Liver (tissue), 9 donors: ENCODE measurements around the gene TSHR. TPM values are rescaled to one million over a fixed set of nuclear protein-coding genes. Genes with fewer than 3 reads are reported as not detected.

Experiments
- DNase-seq: peaks from one replicate; pipeline ENCODE4 v3.0.0-alpha.2; 2017; ENCODE audit warnings: low spot score
- H3K27ac ChIP-seq, 2 donors: one replicate each; pipeline ENCODE4 v1.7.0; 2013; ENCODE audit warnings: inconsistent platforms in 2 of 2, low read length in 2 of 2, control low read depth in 1 of 2, low read depth in 1 of 2, mild to moderate bottlenecking in 1 of 2
- H3K27me3 ChIP-seq, 4 donors: one replicate each; pipeline versions ENCODE4 v1.6.1 to v1.7.0; 2013; ENCODE audit warnings: low read length in 3 of 4, inconsistent platforms in 1 of 4, mild to moderate bottlenecking in 1 of 4, moderate library complexity in 1 of 4; ENCODE audit not compliant: control insufficient read depth in 4 of 4, insufficient read depth in 4 of 4
- H3K36me3 ChIP-seq, 4 donors: one replicate each; pipeline versions ENCODE4 v1.6.1 to v1.7.0; 2013; ENCODE audit warnings: low read length in 3 of 4, mild to moderate bottlenecking in 3 of 4, low read depth in 1 of 4, moderate library complexity in 1 of 4; ENCODE audit not compliant: control insufficient read depth in 4 of 4, insufficient read depth in 3 of 4
- H3K4me1 ChIP-seq, 4 donors: one replicate each; pipeline versions ENCODE4 v1.6.1 to v1.7.0; 2013; ENCODE audit warnings: low read length in 3 of 4, mild to moderate bottlenecking in 3 of 4, moderate library complexity in 1 of 4; ENCODE audit not compliant: control insufficient read depth in 4 of 4, insufficient read depth in 4 of 4
- H3K4me3 ChIP-seq, 3 donors: one replicate each; pipeline versions ENCODE4 v1.6.1 to v1.7.0; 2013; ENCODE audit warnings: low read length in 3 of 3, control low read depth in 1 of 3, low read depth in 1 of 3, mild to moderate bottlenecking in 1 of 3
- H3K9ac ChIP-seq, 2 donors: one replicate each; pipeline ENCODE4 v1.7.0; 2013; ENCODE audit warnings: low read length in 2 of 2, mild to moderate bottlenecking in 2 of 2, moderate library complexity in 2 of 2, control low read depth in 1 of 2, low read depth in 1 of 2
- H3K9me3 ChIP-seq, 4 donors: one replicate each; pipeline versions ENCODE4 v1.6.1 to v1.7.0; 2013; ENCODE audit warnings: low read length in 3 of 4; ENCODE audit not compliant: control insufficient read depth in 4 of 4
- ATF3 ChIP-seq: IDR thresholded peaks from 2 replicates; pipeline ENCODE4 v1.6.1; 2016; ENCODE audit warnings: antibody characterized with exemption
- CTCF ChIP-seq: fragments of 150-350 bp; IDR thresholded peaks from 2 replicates; pipeline ENCODE4 v1.5.1; 2017; ENCODE audit warnings: improper control_type of control experiment, low read depth, low read length; ENCODE audit not compliant: missing input control
- EGR1 ChIP-seq, 2 donors: IDR thresholded peaks; 2 replicates each; pipeline ENCODE4 v1.6.1; 2016 to 2018; ENCODE audit warnings: antibody characterized with exemption in 2 of 2, low read depth in 2 of 2
- FOXA1 ChIP-seq: IDR thresholded peaks from 2 replicates; pipeline ENCODE4 v1.6.1; 2016; ENCODE audit warnings: antibody characterized with exemption
- FOXA2 ChIP-seq: IDR thresholded peaks from 2 replicates; pipeline ENCODE4 v1.6.1; 2016; ENCODE audit warnings: antibody characterized with exemption
- GABPA ChIP-seq, 2 donors: IDR thresholded peaks in 1 of 2; conservative IDR thresholded peaks in 1 of 2; 2 replicates each; pipeline ENCODE4 v1.6.1; 2016; ENCODE audit warnings: antibody characterized with exemption in 2 of 2, mild to moderate bottlenecking in 1 of 2, moderate library complexity in 1 of 2
- HNF4A ChIP-seq, 2 donors: conservative IDR thresholded peaks; 2 replicates each; pipeline ENCODE4 v1.6.1; 2016; ENCODE audit warnings: antibody characterized with exemption in 2 of 2, mild to moderate bottlenecking in 2 of 2
- HNF4G ChIP-seq: IDR thresholded peaks from 2 replicates; pipeline ENCODE4 v1.6.1; 2016; ENCODE audit warnings: antibody characterized with exemption
- JUND ChIP-seq, 2 donors: IDR thresholded peaks; 2 replicates each; pipeline ENCODE4 v1.6.1; 2016; ENCODE audit warnings: antibody characterized with exemption in 2 of 2
- MAX ChIP-seq: IDR thresholded peaks from 2 replicates; pipeline ENCODE4 v1.6.1; 2016; ENCODE audit warnings: antibody characterized with exemption
- NR2F2 ChIP-seq: IDR thresholded peaks from 2 replicates; pipeline ENCODE4 v1.6.1; 2016; ENCODE audit warnings: antibody characterized with exemption
- RAD21 ChIP-seq, 2 donors: IDR thresholded peaks; 2 replicates each; pipeline ENCODE4 v1.6.1; 2016; ENCODE audit warnings: antibody characterized with exemption in 2 of 2, mild to moderate bottlenecking in 2 of 2
- REST ChIP-seq: IDR thresholded peaks from 2 replicates; pipeline ENCODE4 v1.6.1; 2016; ENCODE audit warnings: antibody characterized with exemption, mild to moderate bottlenecking
- RXRA ChIP-seq, 2 donors: IDR thresholded peaks; 2 replicates each; pipeline ENCODE4 v1.6.1; 2017 to 2018; ENCODE audit warnings: antibody characterized with exemption in 2 of 2, mild to moderate bottlenecking in 1 of 2
- SP1 ChIP-seq: IDR thresholded peaks from 2 replicates; pipeline ENCODE4 v1.6.1; 2018; ENCODE audit warnings: antibody characterized with exemption, mild to moderate bottlenecking
- TAF1 ChIP-seq: conservative IDR thresholded peaks from 2 replicates; pipeline ENCODE4 v1.6.1; 2016; ENCODE audit warnings: antibody characterized with exemption, mild to moderate bottlenecking
- YY1 ChIP-seq: IDR thresholded peaks from 2 replicates; pipeline ENCODE4 v1.6.1; 2016; ENCODE audit warnings: antibody characterized with exemption, mild to moderate bottlenecking
- ZBTB33 ChIP-seq: IDR thresholded peaks from 2 replicates; pipeline ENCODE4 v1.6.1; 2016; ENCODE audit warnings: antibody characterized with exemption
- WGBS: extraction: QIAGEN DNeasy Blood & Tissue Kit; methylation state at CpG from one replicate; pipeline ENCODE4 v1.1.7; 2013; 5-methylcytosine and 5-hydroxymethylcytosine counted together
- polyA plus RNA-seq, 2 donors: library from polyadenylated mRNA; stranded (reverse) in 1 of 2; unstranded in 1 of 2; fragments of 200-250 nt in 1 of 2; fragments of >200 nt in 1 of 2; fragmentation: Nextera tagmentation in 1 of 2; extraction: Ambion mirVana in 1 of 2; gene quantifications; one replicate each; pipeline versions ENCODE4 v1.2.1 to v1.2.3, GENCODE V29; 2013 to 2015
- total RNA-seq, 2 donors: library from RNA; depleted of rRNA; stranded (reverse); fragments of >200 nt; gene quantifications; one replicate each; pipeline ENCODE4 v1.2.3, GENCODE V29; 2014
- donor health status: healthy.
- donor health status: healthy.
- donor health status: healthy.
- donor health status: healthy.
- donor health status: healthy.

The TSHR gene
- total and polyA plus RNA-seq, 4 donors: 0.08 to 3.2 TPM; not detected in 2

DNA sequence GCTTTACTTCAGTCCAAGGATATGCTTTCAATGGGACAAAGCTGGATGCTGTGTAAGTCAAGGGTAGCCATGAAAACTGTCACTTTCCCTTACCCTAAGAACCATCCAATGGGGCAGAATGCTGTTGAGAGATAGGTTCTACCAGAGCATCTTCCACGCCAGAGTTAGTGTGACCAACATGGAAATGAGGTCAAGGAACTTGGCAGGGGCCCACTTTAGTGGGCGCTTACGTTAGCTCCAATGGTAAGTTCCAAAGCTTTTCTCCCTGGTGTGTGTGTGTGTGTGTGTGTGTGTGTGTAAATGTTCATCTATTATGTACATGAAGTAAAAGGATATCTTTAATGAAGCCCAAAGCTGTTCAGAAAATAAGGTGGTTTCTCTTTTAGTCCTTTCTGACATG lies 141.2 kb downstream of the TSHR start:
- H3K36me3 ChIP-seq: peaks cover 2 to 19% (median 12%) of the 10 kb centered on the region in 4 donors
- no peaks in the 10 kb centered on the region for H3K27me3 ChIP-seq
- H3K27ac ChIP-seq: no peak overlapping the region
- DNase-seq: no peak
- H3K9ac ChIP-seq: no peak overlapping the region
- peaks cover 0 to 10% (median 4%) of the 10 kb centered on the region in 4 donors for H3K4me1 ChIP-seq
- WGBS: 65% methylated on average over 3 of the region's 3 CpGs
- no peaks in the 10 kb centered on the region for H3K9me3 ChIP-seq
- TF ChIP-seq EGR1 (IDR thresholded peaks at IDR 0.05; ENCODE audit: low read depth in 2 of 2) (no peak), GABPA (IDR thresholded peaks at IDR 0.05 in 1 of 2, conservative IDR thresholded peaks at IDR 0.05 in 1 of 2) (no peak), TAF1 (no peak), SP1 (no peak), MAX (no peak), ZBTB33 (no peak), CTCF (no peak), FOXA2 (no peak), HNF4G (no peak), HNF4A (conservative IDR thresholded peaks at IDR 0.05) (no peak), RXRA (IDR thresholded peaks at IDR 0.05) (no peak), NR2F2 (no peak), ATF3 (no peak), JUND (IDR thresholded peaks at IDR 0.05) (no peak), FOXA1 (no peak), YY1 (no peak), REST (no peak), RAD21 (IDR thresholded peaks at IDR 0.05) (no peak)
- H3K4me3 ChIP-seq: no peak overlapping the region
